HepG2 (cell line): ENCODE data around the gene CBX7. TPM values are rescaled to one million over a fixed set of nuclear protein-coding genes. Genes with fewer than 3 reads are reported as not detected.

Experiments
- ATAC-seq: fragments of 200-7000 bp; cut with Tn5 transposase; 3 replicates; pipeline ENCODE4 v1.9.1; 2020; ENCODE audit warnings: mild to moderate bottlenecking, moderate library complexity
- BruUV-seq: library from RNA; stranded (reverse); fragments of 400-500 nt; replicated peaks from 2 replicates; lab custom pipeline; 2021; lab: Mats Ljungman, UMichigan
- CTCF ChIA-PET: fragments of 300-600 bp; formaldehyde crosslinking; extraction: SDS; loops from one replicate; lab custom pipeline; 2021; ENCODE audit warnings: low total read pairs, inconsistent platforms, low intra/inter-chr PET ratio; lab: Yijun Ruan, JAX
- POLR2A ChIA-PET: fragments of 350-600 bp; sonication (Branson Sonifier 250); formaldehyde crosslinking; loops from one replicate; lab custom pipeline; 2020; ENCODE audit warnings: antibody characterized with exemption, inconsistent platforms; lab: Yijun Ruan, JAX
- DNase-seq: peaks from one replicate; pipeline ENCODE4 v3.0.0-alpha.2; 2015; ENCODE audit warnings: low spot score
- FAIRE-seq: peaks from 3 replicates; lab custom pipeline; 2011; peaks lifted over from hg19 to GRCh38; lab: Jason Lieb, UNC
- H2AFZ ChIP-seq: one replicate; pipeline ENCODE4 v1.6.1; 2011; ENCODE audit warnings: low read length, inconsistent platforms
- H3K27ac ChIP-seq: fragments of 300-600 bp; 3 replicates; pipeline ENCODE4 v1.8.0; 2011; ENCODE audit warnings: mixed run types, mild to moderate bottlenecking, mixed read lengths, low read length, inconsistent platforms; ENCODE audit not compliant: insufficient read depth; ENCODE audit errors: extremely low read length
- H3K27me3 ChIP-seq, 2 experiments: fragments of 200-600 bp in 1 of 2; 2 replicates in 1 of 2; 3 replicates in 1 of 2; pipeline versions ENCODE4 v1.6.0 to v1.8.0; 2011; ENCODE audit warnings: low read length in 2 of 2, mild to moderate bottlenecking in 2 of 2, moderate library complexity in 2 of 2, inconsistent platforms in 1 of 2; ENCODE audit not compliant: insufficient read depth in 2 of 2, control insufficient read depth in 1 of 2
- H3K36me3 ChIP-seq, 2 experiments: fragments of 200-600 bp in 1 of 2; replicated peaks in 1 of 2; 2 replicates in 1 of 2; 3 replicates in 1 of 2; pipeline versions ENCODE4 v1.5.1 to v1.8.0; 2011; ENCODE audit warnings: low read length in 2 of 2, inconsistent platforms in 1 of 2; ENCODE audit not compliant: insufficient read depth in 2 of 2, control insufficient read depth in 1 of 2
- H3K4me1 ChIP-seq: 2 replicates; pipeline ENCODE4 v1.5.1; 2012; ENCODE audit warnings: low read length, inconsistent platforms; ENCODE audit not compliant: insufficient read depth
- H3K4me2 ChIP-seq: 2 replicates; pipeline ENCODE4 v1.6.0; 2011; ENCODE audit warnings: low read depth, low read length, inconsistent platforms
- H3K4me3 ChIP-seq, 3 experiments: fragments of 200-600 bp in 1 of 3; sonication (generic), shearing (Covaris generic) in 1 of 3; replicated peaks in 1 of 3; 2 replicates each; pipeline ENCODE4 v1.5.1; 2011 to 2016; ENCODE audit warnings: low read length in 3 of 3, inconsistent platforms in 2 of 3, low read depth in 2 of 3, mild to moderate bottlenecking in 2 of 3, control low read depth in 1 of 3, mixed read lengths in 1 of 3; ENCODE audit not compliant: insufficient read depth in 1 of 3
- H3K79me2 ChIP-seq: one replicate; pipeline ENCODE4 v1.6.1; 2011; ENCODE audit warnings: low read length, inconsistent platforms; ENCODE audit not compliant: insufficient read depth
- H3K9ac ChIP-seq: 2 replicates; pipeline ENCODE4 v1.6.0; 2011; ENCODE audit warnings: mild to moderate bottlenecking, low read depth, low read length, inconsistent platforms; ENCODE audit not compliant: insufficient read depth
- H3K9me3 ChIP-seq: 2 replicates; pipeline ENCODE4 v1.5.1; 2012; ENCODE audit warnings: mild to moderate bottlenecking, low read length
- H4K20me1 ChIP-seq: 2 replicates; pipeline ENCODE4 v1.6.0; 2011; ENCODE audit warnings: inconsistent platforms, mild to moderate bottlenecking, low read length, moderate library complexity; ENCODE audit not compliant: insufficient read depth
- MIER3 ChIP-seq: IDR thresholded peaks from 2 replicates; pipeline ENCODE4 v1.6.1; 2016; ENCODE audit warnings: missing compliant biosample characterization, borderline replicate concordance
- RARG ChIP-seq: sonication (generic); formaldehyde crosslinking; IDR thresholded peaks from 2 replicates; pipeline ENCODE4 v1.4.0; 2020; ENCODE audit warnings: low read depth, mild to moderate bottlenecking, missing genetic modification reagents
- TMF1 ChIP-seq: sonication (generic); formaldehyde crosslinking; IDR thresholded peaks from 2 replicates; pipeline ENCODE4 v1.8.1; 2022; ENCODE audit warnings: low read depth, missing genetic modification reagents
- U2AF2 ChIP-seq: fragments of 200-400 bp; formaldehyde crosslinking; IDR thresholded peaks from 2 replicates; pipeline ENCODE4 v1.6.1; 2017; ENCODE audit warnings: low read depth, mild to moderate bottlenecking, low read length
- WGBS: methylation state at CpG from one replicate; pipeline ENCODE4 v1.1.6; 2017; ENCODE audit warnings: low lambda C conversion rate; 5-methylcytosine and 5-hydroxymethylcytosine counted together
- in situ Hi-C: cut with HindIII; loops from 2 replicates; pipeline ENCODE4 v1.10.0; 2017; ENCODE audit warnings: low pct_unique_long_range_greater_than_20kb; ENCODE audit not compliant: extremely low pct_ligation_motif_present
- intact Hi-C: fragments of 100-400 bp; cut with micrococcal nuclease; formaldehyde crosslinking; loops from one replicate; pipeline ENCODE4 v1.10.0; 2022; ENCODE audit not compliant: unreplicated experiment
- polyA plus RNA-seq, 8 experiments: library from polyadenylated mRNA; depleted of rRNA in 3 of 8; stranded (reverse) in 7 of 8; unstranded in 1 of 8; fragments of >200 nt; fragmentation: Illumina TruSeq in 4 of 8; extraction: Trizol in 4 of 8; gene quantifications; 2 replicates each; pipeline versions ENCODE4 v1.2.1 to v1.2.3, GENCODE V29; 2011 to 2016; ENCODE audit warnings: low read depth in 4 of 8, missing spikeins in 1 of 8, mixed read lengths in 1 of 8; ENCODE audit not compliant: insufficient read depth in 1 of 8
- total RNA-seq, 5 experiments: library from RNA; depleted of rRNA; stranded (reverse); fragments of >200 nt; fragmentation: Illumina TruSeq; extraction: Trizol; gene quantifications; 2 replicates each; pipeline ENCODE4 v1.2.3, GENCODE V29; 2016; ENCODE audit warnings: low read depth in 1 of 5
- TF ChIP-seq, protein P1 (sequence below), 2 experiments: sonication (generic) in 1 of 2; formaldehyde crosslinking in 1 of 2; IDR thresholded peaks; 2 replicates each; pipeline versions ENCODE4 v1.5.1 to v1.6.1; 2011 to 2020; ENCODE audit warnings: borderline replicate concordance in 1 of 2, low read depth in 1 of 2, low read length in 1 of 2, mild to moderate bottlenecking in 1 of 2, missing genetic modification reagents in 1 of 2, moderate library complexity in 1 of 2
- TF ChIP-seq, protein P2 (sequence below): sonication (generic); formaldehyde crosslinking; IDR thresholded peaks from 2 replicates; pipeline ENCODE4 v1.4.0; 2020; ENCODE audit warnings: low read depth, mild to moderate bottlenecking, missing genetic modification reagents
- TF ChIP-seq, protein P3 (sequence below): sonication (generic); formaldehyde crosslinking; IDR thresholded peaks from 2 replicates; pipeline ENCODE4 v1.8.0; 2022; ENCODE audit warnings: missing genetic modification reagents, mild to moderate bottlenecking, inconsistent platforms, borderline replicate concordance
- TF ChIP-seq, protein P4 (sequence below): sonication (generic); formaldehyde crosslinking; IDR thresholded peaks from 2 replicates; pipeline ENCODE4 v1.9.0; 2022; ENCODE audit warnings: missing genetic modification reagents, mild to moderate bottlenecking, borderline replicate concordance

The CBX7 gene
- total and polyA plus RNA-seq, 2 of the 13 experiments (the other 11 are each of a cell fraction or from before 2014, with no cell fraction given), result 0.35 to 4.9 TPM

DNA sequence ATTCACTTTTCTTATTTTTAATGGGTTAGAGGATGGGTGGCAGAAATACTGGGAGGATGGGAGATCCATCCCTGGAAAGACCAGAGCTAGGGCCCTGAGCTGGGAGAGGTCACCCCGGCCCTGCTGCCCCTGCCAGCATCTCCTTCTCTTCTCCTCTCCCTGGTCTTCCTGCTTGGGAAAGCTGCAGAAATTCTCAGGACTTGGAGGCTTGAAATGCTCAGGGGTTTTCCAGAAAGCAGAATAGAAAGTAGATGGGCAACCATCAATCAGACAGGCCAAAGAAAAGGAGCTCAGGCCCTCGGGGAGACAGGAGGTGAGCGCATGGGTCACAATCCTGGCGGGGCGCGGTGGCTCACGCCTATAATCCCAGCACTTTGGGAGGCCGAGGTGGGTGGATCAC is 53.9 kb downstream of the CBX7 start:
- CTCF ChIA-PET, result no interaction called here
- ATAC-seq (no peak), DNase-seq (no peak), FAIRE-seq (no peak)
- no peak overlapping the region for H3K4me2 ChIP-seq
- no peak overlapping the region for H2AFZ ChIP-seq
- TF ChIP-seq, protein P1, sequence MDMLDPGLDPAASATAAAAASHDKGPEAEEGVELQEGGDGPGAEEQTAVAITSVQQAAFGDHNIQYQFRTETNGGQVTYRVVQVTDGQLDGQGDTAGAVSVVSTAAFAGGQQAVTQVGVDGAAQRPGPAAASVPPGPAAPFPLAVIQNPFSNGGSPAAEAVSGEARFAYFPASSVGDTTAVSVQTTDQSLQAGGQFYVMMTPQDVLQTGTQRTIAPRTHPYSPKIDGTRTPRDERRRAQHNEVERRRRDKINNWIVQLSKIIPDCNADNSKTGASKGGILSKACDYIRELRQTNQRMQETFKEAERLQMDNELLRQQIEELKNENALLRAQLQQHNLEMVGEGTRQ (IDR thresholded peaks at IDR 0.05; ENCODE audit: low read depth, low read length), result no peak
- TF ChIP-seq, protein P1 (CRISPR knock-in tag; IDR thresholded peaks at IDR 0.05; ENCODE audit: borderline replicate concordance), result no peak
- TF ChIP-seq, protein P2, sequence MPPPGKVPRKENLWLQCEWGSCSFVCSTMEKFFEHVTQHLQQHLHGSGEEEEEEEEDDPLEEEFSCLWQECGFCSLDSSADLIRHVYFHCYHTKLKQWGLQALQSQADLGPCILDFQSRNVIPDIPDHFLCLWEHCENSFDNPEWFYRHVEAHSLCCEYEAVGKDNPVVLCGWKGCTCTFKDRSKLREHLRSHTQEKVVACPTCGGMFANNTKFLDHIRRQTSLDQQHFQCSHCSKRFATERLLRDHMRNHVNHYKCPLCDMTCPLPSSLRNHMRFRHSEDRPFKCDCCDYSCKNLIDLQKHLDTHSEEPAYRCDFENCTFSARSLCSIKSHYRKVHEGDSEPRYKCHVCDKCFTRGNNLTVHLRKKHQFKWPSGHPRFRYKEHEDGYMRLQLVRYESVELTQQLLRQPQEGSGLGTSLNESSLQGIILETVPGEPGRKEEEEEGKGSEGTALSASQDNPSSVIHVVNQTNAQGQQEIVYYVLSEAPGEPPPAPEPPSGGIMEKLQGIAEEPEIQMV (CRISPR knock-in tag), result no peak
- no peaks in the 10 kb centered on the region for H4K20me1 ChIP-seq
- POLR2A ChIA-PET, result no interaction called here
- H3K27ac ChIP-seq, result no peak overlapping the region
- no peaks in the 10 kb centered on the region for H3K9me3 ChIP-seq
- peaks cover 0 to 7% of the 10 kb centered on the region in 2 experiments; a peak in 2 of 5 replicates for H3K27me3 ChIP-seq
- H3K4me1 ChIP-seq, result peaks cover 20% of the 10 kb centered on the region
- no peak overlapping the region for H3K4me3 ChIP-seq
- no peaks in the 10 kb centered on the region for H3K79me2 ChIP-seq
- 84% methylated on average over 7 of the region's 8 CpGs for WGBS
- no TSS peak for BruUV-seq
- no peak overlapping the region for H3K9ac ChIP-seq
- H3K36me3 ChIP-seq, result no peaks in the 10 kb centered on the region
- in situ Hi-C loops (no loop called here), intact Hi-C loops (no loop called here)

DNA sequence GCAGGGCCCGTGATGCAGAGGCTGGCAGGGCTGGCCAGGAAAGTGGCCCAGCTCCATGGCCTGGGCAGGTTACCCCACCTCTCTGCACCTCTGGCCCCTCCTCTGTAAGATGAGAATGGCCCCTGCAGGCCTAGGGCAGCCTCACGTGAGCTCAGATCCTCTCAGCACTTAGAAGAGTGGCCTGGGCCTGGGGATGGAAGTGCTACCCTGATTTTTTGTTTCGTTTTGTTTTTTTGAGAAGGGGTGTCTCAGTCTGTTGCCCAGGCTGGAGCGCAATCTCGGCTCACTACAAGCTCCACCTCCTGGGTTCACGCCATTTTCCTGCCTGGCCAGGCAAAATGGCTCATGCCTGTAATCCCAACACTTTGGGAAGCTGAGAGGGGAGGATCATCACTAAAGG is 54.5 kb downstream of the CBX7 start:
- Histone ChIP-seq H3K36me3 (no peaks in the 10 kb centered on the region), H3K9me3 (no peaks in the 10 kb centered on the region), H3K4me3 (no peak overlapping the region), H2AFZ (no peak overlapping the region), H4K20me1 (no peaks in the 10 kb centered on the region), H3K27me3 (peaks cover 0 to 7% of the 10 kb centered on the region in 2 experiments; a peak in 2 of 5 replicates), H3K4me2 (no peak overlapping the region), H3K4me1 (peaks cover 20% of the 10 kb centered on the region), H3K9ac (no peak overlapping the region), H3K27ac (no peak overlapping the region), H3K79me2 (no peaks in the 10 kb centered on the region)
- no TSS peak for BruUV-seq
- CTCF ChIA-PET, result no interaction called here
- WGBS, result 63% methylated on average over 6 of the region's 6 CpGs
- FAIRE-seq (no peak), ATAC-seq (peak; percentile 66), DNase-seq (no peak)
- intact Hi-C loops, result no loop called here
- POLR2A ChIA-PET, result no interaction called here
- in situ Hi-C loops, result no loop called here
- TF ChIP-seq, protein P3, sequence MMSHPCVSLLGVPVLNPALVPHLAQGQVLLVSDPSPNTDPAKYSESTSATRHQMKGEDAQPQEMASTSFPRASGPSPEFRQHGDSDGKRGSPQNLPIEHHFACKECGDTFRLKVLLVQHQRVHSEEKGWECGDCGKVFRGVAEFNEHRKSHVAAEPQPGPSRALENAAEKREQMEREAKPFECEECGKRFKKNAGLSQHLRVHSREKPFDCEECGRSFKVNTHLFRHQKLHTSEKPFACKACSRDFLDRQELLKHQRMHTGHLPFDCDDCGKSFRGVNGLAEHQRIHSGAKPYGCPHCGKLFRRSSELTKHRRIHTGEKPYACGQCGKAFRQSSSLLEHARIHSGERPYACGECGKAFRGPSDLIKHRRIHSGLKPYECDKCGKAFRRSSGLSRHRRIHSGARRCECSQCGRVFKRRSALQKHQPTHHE (CRISPR knock-in tag), result no peak
- TF ChIP-seq MIER3, result no peak
- TF ChIP-seq, protein P4, sequence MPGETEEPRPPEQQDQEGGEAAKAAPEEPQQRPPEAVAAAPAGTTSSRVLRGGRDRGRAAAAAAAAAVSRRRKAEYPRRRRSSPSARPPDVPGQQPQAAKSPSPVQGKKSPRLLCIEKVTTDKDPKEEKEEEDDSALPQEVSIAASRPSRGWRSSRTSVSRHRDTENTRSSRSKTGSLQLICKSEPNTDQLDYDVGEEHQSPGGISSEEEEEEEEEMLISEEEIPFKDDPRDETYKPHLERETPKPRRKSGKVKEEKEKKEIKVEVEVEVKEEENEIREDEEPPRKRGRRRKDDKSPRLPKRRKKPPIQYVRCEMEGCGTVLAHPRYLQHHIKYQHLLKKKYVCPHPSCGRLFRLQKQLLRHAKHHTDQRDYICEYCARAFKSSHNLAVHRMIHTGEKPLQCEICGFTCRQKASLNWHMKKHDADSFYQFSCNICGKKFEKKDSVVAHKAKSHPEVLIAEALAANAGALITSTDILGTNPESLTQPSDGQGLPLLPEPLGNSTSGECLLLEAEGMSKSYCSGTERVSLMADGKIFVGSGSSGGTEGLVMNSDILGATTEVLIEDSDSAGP (CRISPR knock-in tag), result no peak
- no peak for TF ChIP-seq TMF1
- TF ChIP-seq U2AF2, result no peak
- no peak for TF ChIP-seq RARG (CRISPR knock-in tag)
